ENCODE data around the gene GRIK1.

The GRIK1 gene

DNA sequence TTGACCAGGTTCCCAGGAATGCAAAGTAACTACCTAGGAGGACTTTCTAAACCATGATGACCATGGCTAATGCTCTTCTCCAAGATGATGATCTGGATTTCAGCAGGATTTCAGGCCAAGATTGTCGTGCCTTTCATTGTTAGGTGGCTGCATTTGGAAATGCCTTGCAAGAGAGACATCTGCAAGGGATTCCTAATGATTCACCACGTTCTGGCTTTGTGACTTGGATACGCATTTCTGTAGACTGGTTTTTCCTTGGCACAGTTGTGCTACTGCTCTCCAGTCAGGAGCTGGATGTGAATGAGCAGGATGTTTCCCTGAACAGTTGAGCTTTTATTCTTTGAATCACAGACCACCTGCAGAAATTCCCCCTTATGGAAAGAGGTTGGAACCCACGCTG, 428.7 kb downstream of the GRIK1 start:
- no peak for DNase-seq

DNA sequence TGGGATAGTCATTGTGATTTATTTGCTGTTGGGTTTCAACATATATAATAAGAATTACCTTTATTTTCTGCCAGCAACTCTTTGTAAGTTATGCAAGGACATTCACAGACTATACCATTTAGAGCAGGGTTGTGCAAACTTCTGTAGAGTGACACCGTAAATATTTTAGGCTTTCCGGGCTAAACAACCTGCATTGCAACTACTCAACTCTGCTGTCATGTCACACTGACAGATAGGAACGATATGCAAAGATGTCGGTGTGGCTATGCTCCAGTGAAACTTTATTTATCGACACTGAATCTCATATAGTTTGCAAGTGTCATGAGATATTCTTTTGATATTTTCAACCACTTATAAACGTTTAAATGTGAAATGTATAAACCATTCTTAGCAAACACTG, 430.7 kb downstream of the GRIK1 start:
- DNase-seq, result no peak

DNA sequence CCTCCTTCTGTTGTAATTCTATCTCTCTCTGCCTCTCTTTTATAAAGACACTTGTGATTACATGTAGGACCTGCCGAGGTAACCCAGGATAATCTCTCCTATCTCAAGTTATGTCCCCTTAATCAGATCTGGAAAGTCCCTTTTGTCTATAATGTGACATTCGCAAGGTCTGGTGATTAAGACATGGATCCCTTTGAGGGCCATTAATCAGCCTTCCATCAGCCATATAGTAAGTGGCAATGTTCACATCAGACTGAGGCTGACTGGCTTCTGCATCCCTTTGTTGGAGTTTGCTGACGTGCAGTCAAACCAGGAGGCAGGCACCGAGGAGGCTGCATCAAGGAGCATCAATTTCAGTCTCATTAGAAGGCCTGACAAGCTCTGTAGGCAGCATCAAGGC, 431.5 kb downstream of the GRIK1 start:
- no peak for DNase-seq

- no peak for DNase-seq
These were observed 432.8 kb downstream of the GRIK1 start for GRCh38 chr21:29506947-29507346.

DNA sequence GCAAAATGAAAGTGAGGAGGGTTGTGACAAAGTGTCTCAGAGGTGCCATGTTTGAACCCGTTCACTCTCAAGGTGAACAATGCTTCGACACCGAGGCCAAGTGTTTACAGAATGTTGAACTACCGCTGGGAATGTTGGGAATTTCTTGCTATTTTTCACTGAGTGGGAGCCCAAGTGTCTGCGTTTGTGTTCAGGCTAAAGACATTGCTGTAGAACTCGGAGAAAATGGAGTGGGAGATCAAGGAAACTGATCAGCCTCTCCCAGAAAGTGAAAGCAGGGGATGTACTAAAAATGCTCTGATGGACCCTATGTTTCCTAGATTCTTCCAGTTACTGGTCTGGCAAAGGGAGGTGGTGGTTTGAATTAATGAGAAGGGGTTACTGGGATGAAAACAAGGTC, 433.6 kb downstream of the GRIK1 start:
- DNase-seq, result no peak

GRCh38 chr21:29504751-29505321, 435.0 kb downstream of the GRIK1 start:
- no peak for DNase-seq

GRCh38 chr21:29501451-29501850, 438.3 kb downstream of the GRIK1 start:
- no peak for DNase-seq

DNA sequence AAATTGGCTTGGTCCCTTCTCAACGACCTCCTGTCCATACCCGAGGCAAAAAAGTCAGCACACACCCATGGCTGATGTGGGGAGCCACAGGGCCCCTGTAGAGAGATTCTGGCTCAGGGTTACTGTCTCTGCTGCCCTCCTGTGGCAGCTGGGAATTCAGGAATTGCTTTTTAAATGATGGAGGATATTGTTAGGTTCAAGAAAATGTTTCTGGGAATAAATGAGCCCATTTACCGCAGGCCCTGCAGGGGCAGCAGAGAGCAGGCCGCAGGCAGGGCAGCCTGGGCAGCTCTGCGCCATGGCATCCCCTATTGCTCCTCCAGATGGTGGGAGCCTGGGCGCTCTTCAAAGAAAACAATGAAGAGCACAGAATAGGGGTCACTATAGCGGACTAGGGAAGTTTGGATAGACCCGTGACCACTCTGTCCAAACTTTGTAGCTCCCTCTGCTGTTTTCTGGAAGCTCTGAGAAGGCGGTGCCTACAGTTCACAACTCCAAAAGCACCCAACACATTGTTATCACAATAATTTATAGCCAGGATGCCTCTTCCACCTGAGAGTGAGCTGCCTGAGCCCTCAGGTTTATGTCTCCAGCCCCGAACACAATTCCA, 440.0 kb downstream of the GRIK1 start:
- DNase-seq, result no peak

DNA sequence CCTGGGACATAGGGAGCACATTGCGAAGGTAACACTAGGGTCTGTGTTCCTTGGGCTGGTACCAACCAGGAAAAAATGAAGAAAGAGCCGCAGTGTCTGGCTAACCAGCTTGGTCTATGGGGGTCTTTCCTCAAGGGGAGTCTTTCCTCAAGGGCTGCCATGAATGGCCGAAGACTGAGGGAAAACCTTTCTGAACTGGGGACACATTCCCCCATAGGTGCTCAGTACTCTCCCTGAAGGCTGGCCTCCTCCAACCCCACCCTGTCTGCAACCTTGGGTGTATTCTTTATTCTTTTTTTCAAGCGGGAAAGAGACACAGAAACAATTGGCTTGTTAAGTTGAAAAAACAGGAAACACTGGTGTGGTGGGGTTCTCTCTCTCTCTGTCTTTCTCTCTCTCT, 440.6 kb downstream of the GRIK1 start:
- DNase-seq, result no peak

- no peak for DNase-seq
These were observed 443.5 kb downstream of the GRIK1 start for GRCh38 chr21:29496337-29496736.

- DNase-seq, result no peak
These were observed 449.8 kb downstream of the GRIK1 start for GRCh38 chr21:29490016-29490415.

GRCh38 chr21:29487154-29487553, 452.6 kb downstream of the GRIK1 start:
- DNase-seq, result no peak
